ENCODE data around the gene RAC2. TPM values are rescaled to one million over a fixed set of nuclear protein-coding genes. Genes with fewer than 3 reads are reported as not detected.

RAC2 gene
- total and polyA plus RNA-seq, 2 of the 8 experiments (the other 6 are each of a cell fraction or from before 2014, with no cell fraction given): 2.3 to 4.3 TPM

DNA sequence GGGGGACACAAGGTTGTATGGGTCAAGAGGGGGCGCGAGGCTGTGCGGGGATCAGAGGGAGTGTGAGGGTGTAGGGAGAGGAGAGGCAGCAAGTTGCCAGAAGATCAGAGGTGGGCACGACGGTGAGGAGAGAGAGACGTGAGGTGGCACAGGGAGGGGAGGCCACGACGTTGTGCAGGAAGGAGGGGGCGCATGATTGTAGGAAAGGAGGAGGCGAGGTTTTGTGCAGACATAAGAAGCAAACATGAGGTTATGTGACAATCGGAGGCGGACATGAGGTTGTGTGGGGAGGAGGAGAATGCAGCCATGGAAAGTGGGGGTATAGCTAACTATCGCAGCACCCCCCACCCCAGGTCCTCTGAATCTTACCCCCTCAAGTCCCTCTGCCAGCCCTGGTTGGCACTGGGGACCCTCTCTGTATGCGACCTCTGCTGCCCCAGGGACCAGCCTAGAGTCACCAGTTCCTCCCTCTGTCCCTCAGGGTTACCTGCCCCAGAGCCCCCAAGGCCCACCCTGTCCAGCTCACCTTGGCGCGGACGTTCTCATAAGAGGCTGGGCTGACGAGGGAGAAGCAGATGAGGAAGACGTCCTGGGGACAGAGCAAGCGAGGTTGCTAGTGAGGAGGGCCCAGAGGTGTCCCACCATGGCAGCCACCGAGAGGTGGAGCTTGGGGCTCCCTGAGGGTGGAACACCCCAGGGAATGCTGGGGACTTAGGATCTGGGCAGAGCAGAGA, 12.5 kb downstream of the RAC2 start (continued):
- TF ChIP-seq SAP30 (IDR thresholded peaks at IDR 0.05; ENCODE audit: insufficient read depth, insufficient replicate concordance, low read length): no peak
